Skeletal muscle satellite cell (primary cell): ENCODE measurements around the gene SH3TC2.
"Not testable (repeated sequence)": the region's sequence is repeated elsewhere in the genome, so short reads cannot be mapped to it uniquely, and the experiment has no call there.

Experiments
- H3K27me3 ChIP-seq: 2 replicates; pipeline ENCODE4 v1.7.0; 2013; ENCODE audit warnings: low read length; ENCODE audit not compliant: control insufficient read depth, insufficient read depth
- H3K36me3 ChIP-seq: 2 replicates; pipeline ENCODE4 v1.7.0; 2013; ENCODE audit warnings: mild to moderate bottlenecking, control low read depth, low read length; ENCODE audit not compliant: insufficient read depth
- H3K4me1 ChIP-seq: 2 replicates; pipeline ENCODE4 v1.7.0; 2013; ENCODE audit warnings: low read length; ENCODE audit not compliant: control insufficient read depth, insufficient read depth
- H3K4me2 ChIP-seq: 2 replicates; pipeline ENCODE4 v1.7.0; 2013; ENCODE audit warnings: mild to moderate bottlenecking, low read length
- H3K4me3 ChIP-seq: 2 replicates; pipeline ENCODE4 v1.7.0; 2013; ENCODE audit warnings: low read length
- H3K9ac ChIP-seq: 2 replicates; pipeline ENCODE4 v1.7.0; 2013; ENCODE audit warnings: mild to moderate bottlenecking, low read depth, low read length, moderate library complexity
- H3K9me3 ChIP-seq: replicated peaks from 2 replicates; pipeline ENCODE4 v1.7.0; 2013; ENCODE audit warnings: mild to moderate bottlenecking, control low read depth, low read length

SH3TC2 gene

DNA sequence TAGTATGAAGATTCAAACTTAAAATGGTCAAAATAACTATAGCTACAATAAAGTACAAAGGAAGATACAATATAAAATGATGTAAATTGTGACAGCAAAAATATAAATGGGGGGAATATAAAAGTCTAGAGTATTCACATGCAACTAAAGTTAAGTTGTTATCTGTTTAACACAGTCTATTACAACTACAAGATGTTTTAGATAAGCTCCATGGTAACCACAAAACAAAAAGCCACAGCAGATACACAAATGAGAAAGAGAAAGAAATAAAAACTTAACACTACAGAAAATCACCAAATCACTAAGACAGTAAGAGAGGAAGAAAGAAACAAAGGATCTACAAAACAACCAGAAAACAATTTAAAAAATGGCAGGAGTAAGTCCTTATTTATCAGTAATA is 17.0 kb upstream of the SH3TC2 start:
- peaks cover 2% of the 10 kb centered on the region for H3K27me3 ChIP-seq
- H3K4me2 ChIP-seq: no peak overlapping the region

DNA sequence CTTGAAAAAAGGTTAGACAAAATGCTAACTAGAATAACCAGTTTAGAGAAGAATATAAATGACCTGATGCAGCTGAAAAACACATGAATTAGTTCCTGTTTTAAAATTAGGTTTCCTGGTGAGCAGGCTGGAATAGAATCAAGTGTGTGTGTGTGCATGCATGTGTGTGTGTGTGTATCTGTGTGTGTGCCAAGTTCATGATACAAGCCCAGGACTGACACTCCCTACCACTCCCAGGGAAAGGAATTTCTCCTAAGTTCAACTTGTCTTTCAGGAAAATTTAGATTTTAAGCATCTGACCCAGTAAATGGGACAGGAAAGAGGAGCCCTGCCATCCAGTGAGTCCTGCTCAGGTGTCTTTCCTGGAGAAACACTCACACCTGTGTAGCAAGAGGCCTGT is 11.2 kb upstream of the SH3TC2 start:
- H3K36me3 ChIP-seq, H3K9me3 ChIP-seq, H3K9ac ChIP-seq, H3K27me3 ChIP-seq, H3K4me1 ChIP-seq, H3K4me2 ChIP-seq, H3K4me3 ChIP-seq: not testable (repeated sequence)

More for the DNA sequence above, 17.0 kb upstream of the SH3TC2 start:
- Histone ChIP-seq H3K36me3 (no peaks in the 10 kb centered on the region), H3K9me3 (no peaks in the 10 kb centered on the region), H3K9ac (no peak overlapping the region), H3K4me3 (no peak overlapping the region), H3K4me1 (no peaks in the 10 kb centered on the region)

DNA sequence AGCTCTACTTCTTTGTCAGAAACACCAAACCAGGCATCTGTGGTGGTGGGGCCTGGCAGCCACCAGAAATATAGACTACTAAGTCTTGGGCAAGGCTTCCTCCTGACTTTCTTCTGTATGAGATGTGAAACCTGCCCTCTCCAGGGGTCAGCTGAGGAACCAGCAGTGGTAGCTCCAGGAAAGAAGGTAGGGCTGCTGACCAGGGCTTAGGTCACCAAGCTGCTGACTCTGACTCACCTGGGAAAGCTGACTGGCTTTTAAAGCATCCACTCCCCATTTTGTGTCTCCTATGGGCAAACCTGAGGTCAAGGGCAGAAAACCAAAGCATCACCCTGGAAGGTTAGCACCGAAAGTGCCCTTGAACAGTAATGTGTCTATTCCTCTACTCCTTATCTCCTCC is 10.4 kb upstream of the SH3TC2 start:
- H3K9ac ChIP-seq: no peak overlapping the region

DNA sequence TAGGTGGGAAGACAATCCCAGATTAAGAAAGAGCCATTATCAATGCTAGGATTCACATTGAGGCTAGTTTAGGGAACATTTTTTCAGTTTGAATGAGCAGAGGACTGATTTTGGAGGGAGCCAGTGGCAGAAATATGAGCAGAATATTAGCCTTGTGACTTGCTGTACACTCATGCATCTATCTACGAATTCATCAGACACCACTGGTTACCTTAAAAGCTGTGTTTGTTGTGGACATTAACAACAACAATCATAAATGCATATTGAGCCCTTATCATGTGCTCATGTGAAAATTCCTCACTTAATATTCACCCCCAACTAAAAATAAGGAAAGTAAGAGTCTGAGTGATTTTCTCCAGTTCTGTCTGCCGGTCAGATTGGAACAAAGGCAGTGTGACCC is 9.9 kb upstream of the SH3TC2 start:
- H3K4me2 ChIP-seq: no peak overlapping the region
- H3K9me3 ChIP-seq: no peaks in the 10 kb centered on the region
- H3K27me3 ChIP-seq: no peaks in the 10 kb centered on the region
- H3K36me3 ChIP-seq: no peaks in the 10 kb centered on the region
- no peaks in the 10 kb centered on the region for H3K4me1 ChIP-seq
- no peak overlapping the region for H3K4me3 ChIP-seq
- H3K9ac ChIP-seq: no peak overlapping the region

More for the DNA sequence above, 10.4 kb upstream of the SH3TC2 start:
- H3K4me2 ChIP-seq: no peak overlapping the region
- no peaks in the 10 kb centered on the region for H3K27me3 ChIP-seq
- H3K36me3 ChIP-seq: no peaks in the 10 kb centered on the region
- no peak overlapping the region for H3K4me3 ChIP-seq
- H3K9me3 ChIP-seq: no peaks in the 10 kb centered on the region
- H3K4me1 ChIP-seq: no peaks in the 10 kb centered on the region

DNA sequence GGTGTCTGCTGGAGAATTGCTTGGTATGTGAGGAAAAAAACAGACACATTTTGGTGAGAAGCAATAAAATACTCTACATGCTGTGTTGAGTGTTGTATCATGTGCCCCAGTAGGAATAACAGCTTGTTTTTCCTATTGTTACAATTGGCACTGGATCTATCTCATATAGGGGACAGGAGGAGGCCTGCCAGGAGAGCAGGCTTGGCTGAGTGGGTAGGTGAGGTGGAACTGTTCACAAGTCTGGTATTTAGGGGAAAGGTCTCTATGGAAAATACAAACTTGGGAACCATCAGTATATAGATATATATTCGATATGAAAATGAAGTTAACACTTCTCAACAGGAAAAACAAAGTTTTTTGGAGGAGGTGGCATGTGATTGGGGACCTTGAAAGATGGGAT is 9.5 kb upstream of the SH3TC2 start:
- H3K9me3 ChIP-seq: no peaks in the 10 kb centered on the region
- H3K9ac ChIP-seq: no peak overlapping the region
- no peak overlapping the region for H3K4me2 ChIP-seq
- H3K36me3 ChIP-seq: no peaks in the 10 kb centered on the region
- H3K4me3 ChIP-seq: no peak overlapping the region
- H3K27me3 ChIP-seq: no peaks in the 10 kb centered on the region
- H3K4me1 ChIP-seq: no peaks in the 10 kb centered on the region

DNA sequence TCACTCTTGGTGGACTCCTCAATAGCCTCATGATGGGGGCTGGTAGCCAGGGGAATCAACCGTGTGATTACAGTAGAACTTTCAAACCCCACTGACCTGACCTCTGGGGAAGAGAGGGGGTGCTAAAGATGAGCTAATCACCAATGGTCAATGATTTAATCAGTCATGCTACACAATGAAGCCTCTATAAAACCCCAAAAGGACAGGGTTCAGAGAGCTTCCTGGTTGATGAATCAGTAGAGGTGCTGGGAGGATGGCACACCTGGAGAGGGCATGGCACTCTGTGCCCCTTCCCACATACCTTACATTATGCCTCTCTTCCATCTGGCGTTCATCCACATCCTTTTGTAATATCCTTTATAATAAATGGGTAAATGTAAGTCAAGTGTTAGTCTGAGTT is 8.9 kb upstream of the SH3TC2 start:
- no peak overlapping the region for H3K4me3 ChIP-seq
- H3K4me2 ChIP-seq: no peak overlapping the region
- no peak overlapping the region for H3K9ac ChIP-seq
- H3K9me3 ChIP-seq: no peaks in the 10 kb centered on the region
- no peaks in the 10 kb centered on the region for H3K4me1 ChIP-seq
- H3K36me3 ChIP-seq: no peaks in the 10 kb centered on the region
- H3K27me3 ChIP-seq: no peaks in the 10 kb centered on the region

DNA sequence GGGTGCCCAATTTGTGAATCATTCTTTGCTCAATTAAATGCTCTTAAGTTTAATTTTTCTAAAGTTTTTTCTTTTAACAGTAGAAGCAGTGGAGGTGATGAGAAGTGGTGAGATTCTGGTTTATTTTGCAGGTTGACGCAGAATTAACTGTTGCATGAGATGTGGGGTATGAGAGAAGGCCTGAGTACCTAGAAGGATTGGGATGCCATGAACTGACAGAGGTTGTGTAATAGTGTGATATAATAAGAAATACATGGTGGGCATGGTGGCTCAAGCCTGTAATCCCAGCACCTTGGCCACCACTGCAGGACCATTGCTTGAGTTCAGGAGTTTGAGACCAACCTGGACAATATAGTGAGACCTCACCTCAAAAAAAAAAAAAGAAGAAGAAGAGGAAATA is 8.4 kb upstream of the SH3TC2 start:
- Histone ChIP-seq H3K9ac (no peak overlapping the region), H3K9me3 (no peaks in the 10 kb centered on the region), H3K36me3 (no peaks in the 10 kb centered on the region), H3K4me1 (no peaks in the 10 kb centered on the region), H3K4me3 (no peak overlapping the region), H3K4me2 (no peak overlapping the region), H3K27me3 (no peaks in the 10 kb centered on the region)

DNA sequence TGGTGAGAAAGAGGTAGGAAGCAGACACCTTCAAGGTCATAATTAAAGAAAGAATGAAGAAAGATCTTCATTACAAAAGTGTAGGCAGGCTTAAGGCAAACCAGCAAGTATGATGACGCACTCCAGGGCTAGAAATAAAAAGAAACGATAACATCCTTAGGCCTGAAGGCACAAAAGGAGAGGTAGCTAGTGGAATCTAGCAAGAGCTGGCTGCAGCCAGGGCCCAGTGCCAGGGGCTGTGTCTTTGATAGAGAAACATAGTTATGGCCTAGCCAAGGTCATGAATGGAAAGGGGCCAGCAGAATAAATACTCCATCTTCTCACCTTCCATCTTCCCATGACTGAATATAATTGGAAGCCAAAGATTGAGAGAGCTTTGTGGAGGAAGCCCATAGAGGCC is 6.8 kb upstream of the SH3TC2 start:
- H3K9ac ChIP-seq: no peak overlapping the region
- no peak overlapping the region for H3K4me3 ChIP-seq
- no peaks in the 10 kb centered on the region for H3K27me3 ChIP-seq
- no peaks in the 10 kb centered on the region for H3K4me1 ChIP-seq
- no peak overlapping the region for H3K4me2 ChIP-seq
- no peaks in the 10 kb centered on the region for H3K36me3 ChIP-seq
- H3K9me3 ChIP-seq: no peaks in the 10 kb centered on the region

DNA sequence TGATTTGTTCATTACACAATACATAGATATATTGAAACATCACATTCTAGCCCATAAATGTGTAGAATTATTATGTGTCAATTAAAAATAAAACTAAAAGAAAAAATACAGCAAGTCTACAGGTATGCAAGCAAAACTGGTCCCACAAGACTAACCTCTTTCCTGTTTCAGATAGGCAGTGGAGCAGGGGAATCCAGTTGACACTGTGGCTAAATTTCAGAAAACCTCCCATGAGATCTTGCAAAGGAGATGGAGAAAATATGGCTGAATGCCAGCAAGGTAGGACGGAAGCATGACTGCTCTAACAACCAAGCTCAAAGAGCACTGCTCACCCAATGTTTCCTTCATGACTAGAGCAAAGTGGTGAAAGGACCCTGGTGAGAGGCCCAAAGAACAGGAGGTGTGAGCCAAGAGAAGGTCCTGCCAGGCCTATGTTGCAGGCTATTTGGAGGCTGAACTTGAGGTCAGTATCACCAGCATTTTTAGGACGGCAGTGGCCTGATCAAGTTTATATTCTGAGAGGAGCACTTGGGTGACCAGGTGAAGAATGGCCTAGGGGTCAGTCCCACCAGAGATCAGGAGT is 1.1 kb upstream of the SH3TC2 start:
- Histone ChIP-seq H3K27me3 (no peaks in the 10 kb centered on the region), H3K36me3 (no peaks in the 10 kb centered on the region), H3K4me3 (no peak overlapping the region), H3K4me2 (no peak overlapping the region), H3K9me3 (no peaks in the 10 kb centered on the region), H3K9ac (no peak overlapping the region), H3K4me1 (peaks cover 20% of the 10 kb centered on the region)

DNA sequence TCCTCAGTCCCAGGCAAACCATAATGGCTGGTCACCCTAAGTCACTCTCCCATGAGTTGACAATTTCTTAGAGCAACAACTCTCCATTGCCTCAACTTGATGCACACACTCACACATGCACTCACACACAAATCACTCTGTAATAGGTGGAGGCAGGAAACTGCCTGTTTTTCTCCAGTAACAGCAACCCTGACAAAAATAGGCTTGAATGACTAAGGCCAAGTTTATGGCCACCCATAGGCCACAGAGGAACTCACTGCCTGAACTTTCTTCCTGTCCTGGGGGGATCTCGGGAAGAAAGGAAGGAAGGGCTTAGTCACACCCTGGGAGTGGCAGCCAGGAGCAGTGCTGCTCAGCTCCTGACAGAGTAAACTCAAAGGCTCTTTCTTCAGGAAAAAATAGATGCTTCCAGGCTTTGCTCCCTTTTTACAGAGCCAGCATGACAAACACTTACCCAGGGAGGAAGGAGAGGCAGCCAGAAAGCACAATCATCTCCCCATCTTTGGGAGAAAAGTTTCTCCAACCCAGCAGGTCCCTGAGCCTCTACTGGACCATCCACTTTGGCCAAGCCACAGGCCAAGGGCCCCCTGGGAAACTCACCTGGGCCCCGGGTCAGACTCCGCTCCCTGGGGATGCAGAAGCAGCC is 368 bp downstream of the SH3TC2 start:
- H3K4me3 ChIP-seq: no peak overlapping the region
- H3K4me1 ChIP-seq: peaks cover 20% of the 10 kb centered on the region
- H3K36me3 ChIP-seq: no peaks in the 10 kb centered on the region
- H3K9ac ChIP-seq: peak overlapping the region; percentile 50
- H3K9me3 ChIP-seq: no peaks in the 10 kb centered on the region
- peak overlapping the region; percentile 18 for H3K4me2 ChIP-seq
- no peaks in the 10 kb centered on the region for H3K27me3 ChIP-seq

DNA sequence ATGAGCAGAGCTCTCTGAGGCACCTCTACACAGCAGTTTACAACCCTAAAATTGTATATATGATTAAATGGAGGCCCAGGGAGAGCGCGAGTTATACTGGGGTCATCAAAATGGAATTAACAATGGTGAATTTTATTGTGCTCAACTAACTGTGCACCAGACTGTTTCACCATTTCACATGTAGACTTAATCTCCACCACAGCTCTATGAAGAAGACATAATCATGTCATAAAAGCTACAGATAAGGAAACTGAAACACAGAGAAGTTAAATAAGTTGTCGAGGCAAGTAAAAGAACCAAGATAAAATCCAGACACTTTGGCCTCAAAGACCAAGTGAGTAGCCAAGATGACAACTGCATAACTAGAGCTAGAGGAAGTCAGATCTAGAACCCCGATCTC is 1.5 kb downstream of the SH3TC2 start:
- no peaks in the 10 kb centered on the region for H3K9me3 ChIP-seq
- H3K36me3 ChIP-seq: no peaks in the 10 kb centered on the region
- no peak overlapping the region for H3K9ac ChIP-seq
- H3K4me1 ChIP-seq: peaks cover 25% of the 10 kb centered on the region
- H3K27me3 ChIP-seq: no peaks in the 10 kb centered on the region
- H3K4me2 ChIP-seq: no peak overlapping the region
- H3K4me3 ChIP-seq: no peak overlapping the region

DNA sequence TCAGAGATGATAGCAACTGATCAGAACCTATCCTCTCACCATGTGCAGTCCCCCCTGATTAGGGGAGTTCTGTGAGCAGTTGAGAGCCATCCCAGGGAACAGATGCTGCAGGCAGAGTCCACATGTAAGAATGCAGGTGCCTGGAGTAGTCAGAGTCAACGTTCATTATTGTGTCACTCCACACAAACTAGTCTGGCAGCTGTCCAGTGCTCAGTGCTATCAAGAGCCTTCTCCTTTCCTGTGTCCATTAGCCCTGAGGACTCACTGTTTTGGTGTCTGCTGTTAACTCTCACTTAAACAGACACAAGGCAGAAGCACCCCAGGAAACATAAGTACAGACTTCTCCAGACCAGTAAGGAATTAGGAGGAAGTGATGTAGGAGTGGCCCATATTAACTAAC is 2.5 kb downstream of the SH3TC2 start:
- Histone ChIP-seq H3K4me1 (peaks cover 25% of the 10 kb centered on the region), H3K9ac (no peak overlapping the region), H3K36me3 (no peaks in the 10 kb centered on the region), H3K9me3 (no peaks in the 10 kb centered on the region), H3K27me3 (no peaks in the 10 kb centered on the region), H3K4me3 (no peak overlapping the region), H3K4me2 (no peak overlapping the region)
